Kidney epithelial cell (primary cell): Measurements from ENCODE around the gene E2F8. TPM values are rescaled to one million over a fixed set of nuclear protein-coding genes. Genes with fewer than 3 reads are reported as not detected.

Experiments used
- DNase-seq: peaks from one replicate; pipeline ENCODE4 v3.0.0-alpha.2; 2010; ENCODE audit warnings: low read depth
- H3K27me3 ChIP-seq: 2 replicates; pipeline ENCODE4 v1.6.0; 2011; ENCODE audit warnings: low read length; ENCODE audit not compliant: control insufficient read depth, insufficient read depth
- H3K36me3 ChIP-seq: 2 replicates; pipeline ENCODE4 v1.5.1; 2011; ENCODE audit warnings: low read length; ENCODE audit not compliant: control insufficient read depth, insufficient read depth
- H3K4me3 ChIP-seq: 2 replicates; pipeline ENCODE4 v1.5.1; 2011; ENCODE audit warnings: low read depth, mild to moderate bottlenecking, control low read depth, low read length
- total RNA-seq: library from RNA; depleted of rRNA; stranded (reverse); fragments of >200 nt; gene quantifications from 2 replicates; pipeline ENCODE4 v1.2.3, GENCODE V29; 2015
- TF ChIP-seq, protein P1 (sequence below): IDR thresholded peaks from 2 replicates; pipeline ENCODE4 v1.5.1; 2011; ENCODE audit warnings: mild to moderate bottlenecking, moderate library complexity, low read length, control low read depth, inconsistent platforms; ENCODE audit not compliant: insufficient read depth, poor library complexity, severe bottlenecking

E2F8 gene
- total RNA-seq, 1 donor from 2014 or later: 0.04 TPM

DNA sequence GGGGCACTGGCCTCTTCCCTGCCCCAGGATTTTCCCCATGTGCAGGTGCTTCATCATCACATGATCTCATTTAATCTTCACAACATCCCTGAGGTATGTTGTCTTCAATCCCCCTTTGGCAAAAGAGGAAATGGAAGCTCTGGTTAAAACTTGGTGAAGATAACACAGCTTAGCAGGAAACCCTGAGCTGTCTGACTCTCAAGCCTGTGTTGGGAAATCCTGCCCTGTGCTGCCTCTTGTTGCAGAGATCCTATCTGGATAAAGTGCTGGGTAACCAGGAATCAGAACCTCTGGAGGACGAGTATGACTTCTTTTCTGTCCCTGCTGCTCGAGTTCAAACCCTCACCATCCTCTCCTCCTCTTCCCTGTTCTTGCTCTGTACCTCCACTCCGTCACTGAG lies 13.1 kb upstream of the E2F8 start:
- no peak for DNase-seq
- no peaks in the 10 kb centered on the region for H3K27me3 ChIP-seq
- TF ChIP-seq, protein P1, sequence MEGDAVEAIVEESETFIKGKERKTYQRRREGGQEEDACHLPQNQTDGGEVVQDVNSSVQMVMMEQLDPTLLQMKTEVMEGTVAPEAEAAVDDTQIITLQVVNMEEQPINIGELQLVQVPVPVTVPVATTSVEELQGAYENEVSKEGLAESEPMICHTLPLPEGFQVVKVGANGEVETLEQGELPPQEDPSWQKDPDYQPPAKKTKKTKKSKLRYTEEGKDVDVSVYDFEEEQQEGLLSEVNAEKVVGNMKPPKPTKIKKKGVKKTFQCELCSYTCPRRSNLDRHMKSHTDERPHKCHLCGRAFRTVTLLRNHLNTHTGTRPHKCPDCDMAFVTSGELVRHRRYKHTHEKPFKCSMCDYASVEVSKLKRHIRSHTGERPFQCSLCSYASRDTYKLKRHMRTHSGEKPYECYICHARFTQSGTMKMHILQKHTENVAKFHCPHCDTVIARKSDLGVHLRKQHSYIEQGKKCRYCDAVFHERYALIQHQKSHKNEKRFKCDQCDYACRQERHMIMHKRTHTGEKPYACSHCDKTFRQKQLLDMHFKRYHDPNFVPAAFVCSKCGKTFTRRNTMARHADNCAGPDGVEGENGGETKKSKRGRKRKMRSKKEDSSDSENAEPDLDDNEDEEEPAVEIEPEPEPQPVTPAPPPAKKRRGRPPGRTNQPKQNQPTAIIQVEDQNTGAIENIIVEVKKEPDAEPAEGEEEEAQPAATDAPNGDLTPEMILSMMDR: no peak

DNA sequence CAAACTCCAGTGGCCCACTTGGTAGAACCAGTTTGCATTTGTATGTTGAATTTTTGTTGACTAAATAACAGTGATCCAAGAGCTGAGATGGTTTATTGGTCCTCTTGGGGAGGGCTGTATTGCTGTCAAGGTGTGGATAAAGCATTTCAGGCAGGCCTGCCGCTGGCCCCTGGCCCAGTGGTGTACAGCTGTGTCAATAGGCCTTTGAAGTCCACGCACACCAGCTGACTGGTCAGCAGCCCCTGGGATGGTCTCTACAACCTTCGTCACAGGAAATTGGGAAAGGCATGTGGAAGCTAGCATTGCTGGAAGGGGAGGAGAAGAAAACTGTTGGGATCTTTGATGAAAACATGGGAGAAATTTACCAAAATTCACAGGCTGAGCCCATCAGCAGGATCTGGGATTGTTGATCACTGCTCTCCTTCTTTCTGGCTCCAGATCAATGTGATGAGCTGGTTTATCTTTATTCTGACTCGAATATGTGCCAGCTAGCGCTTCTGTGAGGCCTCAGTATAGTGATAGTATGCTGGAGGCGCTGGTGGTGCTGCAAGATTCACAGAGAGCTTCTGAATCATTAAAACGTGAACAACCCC lies 12.5 kb upstream of the E2F8 start:
- Histone ChIP-seq H3K4me3 (no peak overlapping the region), H3K27me3 (no peaks in the 10 kb centered on the region), H3K36me3 (no peaks in the 10 kb centered on the region)
- DNase-seq: no peak
- TF ChIP-seq, protein P1: no peak

More for the DNA sequence above, 13.1 kb upstream of the E2F8 start:
- no peaks in the 10 kb centered on the region for H3K36me3 ChIP-seq
- no peak overlapping the region for H3K4me3 ChIP-seq

DNA sequence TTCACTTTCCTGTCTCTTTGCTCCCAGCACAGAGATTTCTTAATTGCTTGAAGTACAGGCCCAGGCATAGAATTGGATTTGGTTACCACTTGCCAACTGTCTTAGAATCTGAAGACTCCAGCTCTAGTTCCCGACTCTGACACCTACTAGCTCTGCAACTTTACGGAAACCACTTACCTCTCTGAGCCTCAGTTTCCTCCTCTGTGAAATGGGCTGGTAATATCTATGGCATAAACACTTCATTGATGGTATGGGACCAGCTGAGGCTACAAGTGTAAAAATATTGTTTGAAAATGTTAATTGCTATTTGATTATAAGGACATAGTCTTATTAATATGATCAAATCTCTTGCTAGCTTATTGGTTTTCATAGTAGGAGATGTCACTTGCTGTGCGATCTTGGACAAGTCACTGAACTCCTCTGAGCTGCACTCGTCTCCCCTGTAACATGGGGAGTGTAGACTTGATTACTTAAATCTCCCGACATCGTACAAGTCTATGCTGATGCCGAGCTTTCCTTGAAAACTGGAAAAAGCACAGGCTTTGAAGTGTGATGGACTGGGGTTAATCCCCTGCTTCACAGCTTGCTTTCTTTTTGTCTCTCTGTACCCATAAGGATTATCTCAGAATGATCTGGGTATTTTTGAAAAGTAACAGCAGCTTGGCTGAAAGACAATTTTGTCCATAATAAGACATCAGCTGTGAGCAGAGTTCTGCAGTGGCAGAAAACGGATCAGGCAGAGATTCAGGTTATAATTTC lies 11.8 kb upstream of the E2F8 start:
- TF ChIP-seq, protein P1: no peak
- Histone ChIP-seq H3K27me3 (no peaks in the 10 kb centered on the region), H3K4me3 (no peak overlapping the region), H3K36me3 (no peaks in the 10 kb centered on the region)
- no peak for DNase-seq

DNA sequence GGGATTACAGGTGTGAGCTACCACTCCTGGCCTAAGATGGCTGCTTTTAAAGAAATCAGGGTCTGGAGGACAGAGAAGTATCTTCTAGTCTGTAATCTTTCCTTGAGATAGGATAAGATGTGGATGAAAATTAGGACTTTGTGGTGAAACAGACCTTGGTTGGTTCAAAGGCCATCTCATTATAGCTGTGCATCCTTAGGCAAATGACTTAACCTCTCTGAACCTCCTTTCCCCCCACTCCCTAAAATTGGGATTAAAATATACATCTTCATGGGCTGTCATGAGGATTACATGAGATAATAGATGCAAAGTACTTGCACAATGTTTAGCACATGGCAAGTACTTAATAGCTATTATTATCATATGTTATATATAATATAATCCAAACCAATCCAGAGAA lies 10.8 kb upstream of the E2F8 start:
- no peaks in the 10 kb centered on the region for H3K36me3 ChIP-seq
- TF ChIP-seq, protein P1: no peak
- no peak for DNase-seq
- H3K27me3 ChIP-seq: no peaks in the 10 kb centered on the region
- H3K4me3 ChIP-seq: no peak overlapping the region

DNA sequence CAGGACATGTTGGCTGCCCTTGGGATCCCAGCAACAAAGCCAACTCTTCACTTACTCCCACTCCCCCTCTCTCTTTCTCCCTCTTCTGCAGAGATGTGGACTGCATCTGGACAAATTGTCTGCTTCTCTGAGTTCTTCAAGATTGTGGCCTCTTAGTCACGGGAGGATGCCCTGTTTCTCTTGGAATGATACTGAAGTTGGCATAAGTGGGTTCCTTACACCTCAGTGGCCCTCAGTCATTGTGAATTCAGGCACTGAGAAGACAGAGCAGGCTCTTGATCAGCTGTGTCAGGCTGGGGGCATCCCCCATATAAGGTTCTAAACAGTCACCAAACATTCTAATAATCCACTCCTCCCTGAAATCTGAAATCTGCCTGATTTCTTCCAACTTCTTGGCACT lies 6.1 kb upstream of the E2F8 start:
- DNase-seq: no peak
- TF ChIP-seq, protein P1: no peak
- Histone ChIP-seq H3K27me3 (peaks cover 17% of the 10 kb centered on the region), H3K4me3 (no peak overlapping the region), H3K36me3 (no peaks in the 10 kb centered on the region)
